HL-60 (cell line): ENCODE results near the gene HEXD.

ENCODE experiments used
- DNase-seq, 2 experiments: peaks; one replicate each; pipeline ENCODE4 v3.0.0-alpha.2; 2010 to 2020; ENCODE audit warnings: low read depth in 1 of 2, low spot score in 1 of 2
- H3K27ac ChIP-seq: fragments of 250-450 bp; sonication (Bioruptor Pico); replicated peaks from 2 replicates; pipeline ENCODE4 v1.5.1; 2020; ENCODE audit warnings: mild to moderate bottlenecking, moderate library complexity
- H3K27me3 ChIP-seq: fragments of 250-450 bp; sonication (Bioruptor Pico); 2 replicates; pipeline ENCODE4 v1.5.1; 2021; ENCODE audit warnings: mild to moderate bottlenecking, moderate library complexity; ENCODE audit not compliant: insufficient read depth, poor library complexity, severe bottlenecking
- H3K4me3 ChIP-seq: replicated peaks from 2 replicates; pipeline ENCODE4 v1.5.1; 2011; ENCODE audit warnings: mild to moderate bottlenecking, control low read depth, low read length; ENCODE audit not compliant: insufficient read depth
- GABPA ChIP-seq: IDR thresholded peaks from 2 replicates; pipeline ENCODE4 v1.6.1; 2012; ENCODE audit warnings: low read depth
- POLR2AphosphoS5 ChIP-seq: IDR thresholded peaks from 2 replicates; pipeline ENCODE4 v1.6.1; 2012; ENCODE audit warnings: low read depth
- SPI1 ChIP-seq: IDR thresholded peaks from 2 replicates; pipeline ENCODE4 v1.6.1; 2012; ENCODE audit warnings: low read depth, mild to moderate bottlenecking, borderline replicate concordance
- TF ChIP-seq, protein P1 (sequence below): IDR thresholded peaks from 2 replicates; pipeline ENCODE4 v1.6.1; 2012; ENCODE audit warnings: low read depth; ENCODE audit not compliant: insufficient replicate concordance
- TF ChIP-seq, protein P2 (sequence below): IDR thresholded peaks from one replicate; pipeline ENCODE4 v1.5.1; 2011; ENCODE audit warnings: low read length, control low read depth, inconsistent platforms; ENCODE audit not compliant: insufficient read depth

Gene HEXD

GRCh38 chr17:82424863-82425159, 6.7 kb downstream of the HEXD start:
- no peak for TF ChIP-seq SPI1
- no peak for TF ChIP-seq GABPA
- TF ChIP-seq, protein P1, sequence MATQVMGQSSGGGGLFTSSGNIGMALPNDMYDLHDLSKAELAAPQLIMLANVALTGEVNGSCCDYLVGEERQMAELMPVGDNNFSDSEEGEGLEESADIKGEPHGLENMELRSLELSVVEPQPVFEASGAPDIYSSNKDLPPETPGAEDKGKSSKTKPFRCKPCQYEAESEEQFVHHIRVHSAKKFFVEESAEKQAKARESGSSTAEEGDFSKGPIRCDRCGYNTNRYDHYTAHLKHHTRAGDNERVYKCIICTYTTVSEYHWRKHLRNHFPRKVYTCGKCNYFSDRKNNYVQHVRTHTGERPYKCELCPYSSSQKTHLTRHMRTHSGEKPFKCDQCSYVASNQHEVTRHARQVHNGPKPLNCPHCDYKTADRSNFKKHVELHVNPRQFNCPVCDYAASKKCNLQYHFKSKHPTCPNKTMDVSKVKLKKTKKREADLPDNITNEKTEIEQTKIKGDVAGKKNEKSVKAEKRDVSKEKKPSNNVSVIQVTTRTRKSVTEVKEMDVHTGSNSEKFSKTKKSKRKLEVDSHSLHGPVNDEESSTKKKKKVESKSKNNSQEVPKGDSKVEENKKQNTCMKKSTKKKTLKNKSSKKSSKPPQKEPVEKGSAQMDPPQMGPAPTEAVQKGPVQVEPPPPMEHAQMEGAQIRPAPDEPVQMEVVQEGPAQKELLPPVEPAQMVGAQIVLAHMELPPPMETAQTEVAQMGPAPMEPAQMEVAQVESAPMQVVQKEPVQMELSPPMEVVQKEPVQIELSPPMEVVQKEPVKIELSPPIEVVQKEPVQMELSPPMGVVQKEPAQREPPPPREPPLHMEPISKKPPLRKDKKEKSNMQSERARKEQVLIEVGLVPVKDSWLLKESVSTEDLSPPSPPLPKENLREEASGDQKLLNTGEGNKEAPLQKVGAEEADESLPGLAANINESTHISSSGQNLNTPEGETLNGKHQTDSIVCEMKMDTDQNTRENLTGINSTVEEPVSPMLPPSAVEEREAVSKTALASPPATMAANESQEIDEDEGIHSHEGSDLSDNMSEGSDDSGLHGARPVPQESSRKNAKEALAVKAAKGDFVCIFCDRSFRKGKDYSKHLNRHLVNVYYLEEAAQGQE = no peak
- TF ChIP-seq, protein P2, sequence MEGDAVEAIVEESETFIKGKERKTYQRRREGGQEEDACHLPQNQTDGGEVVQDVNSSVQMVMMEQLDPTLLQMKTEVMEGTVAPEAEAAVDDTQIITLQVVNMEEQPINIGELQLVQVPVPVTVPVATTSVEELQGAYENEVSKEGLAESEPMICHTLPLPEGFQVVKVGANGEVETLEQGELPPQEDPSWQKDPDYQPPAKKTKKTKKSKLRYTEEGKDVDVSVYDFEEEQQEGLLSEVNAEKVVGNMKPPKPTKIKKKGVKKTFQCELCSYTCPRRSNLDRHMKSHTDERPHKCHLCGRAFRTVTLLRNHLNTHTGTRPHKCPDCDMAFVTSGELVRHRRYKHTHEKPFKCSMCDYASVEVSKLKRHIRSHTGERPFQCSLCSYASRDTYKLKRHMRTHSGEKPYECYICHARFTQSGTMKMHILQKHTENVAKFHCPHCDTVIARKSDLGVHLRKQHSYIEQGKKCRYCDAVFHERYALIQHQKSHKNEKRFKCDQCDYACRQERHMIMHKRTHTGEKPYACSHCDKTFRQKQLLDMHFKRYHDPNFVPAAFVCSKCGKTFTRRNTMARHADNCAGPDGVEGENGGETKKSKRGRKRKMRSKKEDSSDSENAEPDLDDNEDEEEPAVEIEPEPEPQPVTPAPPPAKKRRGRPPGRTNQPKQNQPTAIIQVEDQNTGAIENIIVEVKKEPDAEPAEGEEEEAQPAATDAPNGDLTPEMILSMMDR = no peak
- TF ChIP-seq POLR2AphosphoS5 = no peak
- Histone ChIP-seq H3K27ac (no peak overlapping the region), H3K4me3 (no peak overlapping the region), H3K27me3 (no peaks in the 10 kb centered on the region)
- DNase-seq = no peak

DNA sequence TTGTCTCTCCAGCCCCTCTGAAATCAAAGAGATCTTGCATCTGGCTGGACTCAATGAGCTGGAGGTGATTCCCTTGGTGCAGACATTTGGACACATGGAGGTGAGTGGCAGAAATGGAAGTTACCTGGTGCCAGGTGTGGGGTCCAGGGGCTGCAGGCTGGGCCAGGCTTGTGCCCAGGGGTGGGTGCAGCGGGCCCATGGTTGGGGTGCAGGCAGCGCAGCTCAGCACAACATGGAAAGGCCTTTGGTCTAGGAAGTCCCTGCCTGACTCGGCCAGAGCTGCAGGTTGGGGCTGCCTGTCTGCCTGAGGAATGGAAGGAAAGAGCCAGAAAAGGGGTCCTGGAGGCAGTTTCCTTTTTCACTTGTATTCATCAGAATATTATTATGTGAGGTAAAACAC, 10.4 kb downstream of the HEXD start:
- TF ChIP-seq, protein P2 = no peak
- TF ChIP-seq POLR2AphosphoS5 (no peak), SPI1 (no peak), GABPA (no peak)
- TF ChIP-seq, protein P1 = no peak
- DNase-seq = no peak
- H3K27me3 ChIP-seq = no peaks in the 10 kb centered on the region
- no peak overlapping the region for H3K4me3 ChIP-seq
- H3K27ac ChIP-seq = no peak overlapping the region

- DNase-seq = no peak
- H3K27me3 ChIP-seq = no peaks in the 10 kb centered on the region
- H3K4me3 ChIP-seq = no peak overlapping the region
- H3K27ac ChIP-seq = no peak overlapping the region
- TF ChIP-seq POLR2AphosphoS5 = no peak
These were observed 11.7 kb downstream of the HEXD start for GRCh38 chr17:82429824-82430223.

- no peak overlapping the region for H3K27ac ChIP-seq
- H3K4me3 ChIP-seq = no peak overlapping the region
- TF ChIP-seq SPI1 = no peak
- TF ChIP-seq, protein P2 = no peak
- TF ChIP-seq, protein P1 = no peak
- no peak for TF ChIP-seq GABPA
- DNase-seq = no peak
- H3K27me3 ChIP-seq = no peaks in the 10 kb centered on the region
These were observed 13.9 kb downstream of the HEXD start for GRCh38 chr17:82432017-82432416.
